Activated CD8-positive, alpha-beta memory T cell treated with anti-CD3 and anti-CD28 coated beads, Interleukin-2, amount 50 U/mL, for 24 hours (primary cell): ENCODE data around the gene TAL2.

ENCODE experiments used
- DNase-seq: peaks from one replicate; pipeline ENCODE4 v3.0.0-alpha.2; 2020; ENCODE audit errors: extremely low read depth

Gene TAL2

GRCh38 chr9:105662184-105663104, at the start of gene TAL2:
TSS of gene TAL2 (plus strand) at chr9:105662457. CDS start at chr9:105662497, 40 bp downstream.
- no peak for DNase-seq

GRCh38 chr9:105621001-105621400, 41.3 kb upstream of the TAL2 start:
- DNase-seq = no peak

- DNase-seq = no peak
Measured at GRCh38 chr9:105625088-105625487, 37.2 kb upstream of the TAL2 start.

GRCh38 chr9:105632807-105633206, 29.4 kb upstream of the TAL2 start:
- no peak for DNase-seq

GRCh38 chr9:105633411-105633810, 28.8 kb upstream of the TAL2 start:
- no peak for DNase-seq

- DNase-seq = no peak
Measured at GRCh38 chr9:105636331-105636730, 25.9 kb upstream of the TAL2 start.

- no peak for DNase-seq
Measured at GRCh38 chr9:105637787-105638395, 24.4 kb upstream of the TAL2 start.

GRCh38 chr9:105639936-105640335, 22.3 kb upstream of the TAL2 start:
- no peak for DNase-seq

- DNase-seq = no peak
Measured at GRCh38 chr9:105643795-105644194, 18.5 kb upstream of the TAL2 start.

- DNase-seq = no peak
Measured at GRCh38 chr9:105646879-105647594, 15.2 kb upstream of the TAL2 start.

- DNase-seq = no peak
Measured at GRCh38 chr9:105647595-105648349, 14.5 kb upstream of the TAL2 start.

- no peak for DNase-seq
Measured at GRCh38 chr9:105651806-105652205, 10.5 kb upstream of the TAL2 start.

GRCh38 chr9:105656131-105656921, 5.9 kb upstream of the TAL2 start:
- no peak for DNase-seq

- no peak for DNase-seq
Measured at GRCh38 chr9:105658351-105658750, 3.9 kb upstream of the TAL2 start.

- DNase-seq = no peak
Measured at GRCh38 chr9:105661011-105661410, 1.2 kb upstream of the TAL2 start.

GRCh38 chr9:105663914-105664313, 1.7 kb downstream of the TAL2 start:
- DNase-seq = no peak

GRCh38 chr9:105667867-105668266, 5.6 kb downstream of the TAL2 start:
- DNase-seq = no peak

- DNase-seq = no peak
Measured at GRCh38 chr9:105670315-105670714, 8.1 kb downstream of the TAL2 start.

- DNase-seq = no peak
Measured at GRCh38 chr9:105670775-105671174, 8.5 kb downstream of the TAL2 start.

- DNase-seq = no peak
Measured at GRCh38 chr9:105672711-105673234, 10.5 kb downstream of the TAL2 start.
